Epithelial cell of prostate (primary cell): ENCODE data around the gene SLC22A23.
"Not testable (repeated sequence)": the region's sequence is repeated elsewhere in the genome, so short reads cannot be mapped to it uniquely, and the experiment has no call there.

Experiments used
- DNase-seq: peaks from one replicate; pipeline ENCODE4 v3.0.0-alpha.2; 2011; ENCODE audit warnings: low read depth, low spot score
- H3K27ac ChIP-seq: fragments of 450-650 bp; 2 replicates; pipeline ENCODE4 v1.5.1; 2017; ENCODE audit warnings: mild to moderate bottlenecking

SLC22A23 gene

GRCh38 chr6:3391902-3392458, 64.9 kb downstream of the SLC22A23 start:
- H3K27ac ChIP-seq: no peak overlapping the region
- no peak for DNase-seq

GRCh38 chr6:3390698-3391097, 66.2 kb downstream of the SLC22A23 start:
- DNase-seq: peak; percentile 71
- peak overlapping the region; percentile 63 for H3K27ac ChIP-seq

- no peak for DNase-seq
- H3K27ac ChIP-seq: peak overlapping the region; percentile 63
These were observed 67.3 kb downstream of the SLC22A23 start for GRCh38 chr6:3389390-3390167.

- no peak for DNase-seq
- H3K27ac ChIP-seq: no peak overlapping the region
These were observed 68.1 kb downstream of the SLC22A23 start for GRCh38 chr6:3388786-3389185.

- DNase-seq: no peak
- H3K27ac ChIP-seq: no peak overlapping the region
These were observed 70.4 kb downstream of the SLC22A23 start for GRCh38 chr6:3386374-3386857.

GRCh38 chr6:3385660-3386151, 71.1 kb downstream of the SLC22A23 start:
- DNase-seq: no peak
- no peak overlapping the region for H3K27ac ChIP-seq

GRCh38 chr6:3385181-3385580, 71.7 kb downstream of the SLC22A23 start:
- not testable (repeated sequence) for DNase-seq, H3K27ac ChIP-seq

- DNase-seq: no peak
- no peak overlapping the region for H3K27ac ChIP-seq
These were observed 72.4 kb downstream of the SLC22A23 start for GRCh38 chr6:3384241-3385143.

- H3K27ac ChIP-seq: no peak overlapping the region
- no peak for DNase-seq
These were observed 73.3 kb downstream of the SLC22A23 start for GRCh38 chr6:3383525-3383924.

GRCh38 chr6:3382326-3383279, 74.2 kb downstream of the SLC22A23 start:
- DNase-seq: no peak
- H3K27ac ChIP-seq: peak overlapping the region; percentile 10

- no peak for DNase-seq
- H3K27ac ChIP-seq: peak overlapping the region; percentile 29
These were observed 75.5 kb downstream of the SLC22A23 start for GRCh38 chr6:3381233-3381921.

- peak overlapping the region; percentile 29 for H3K27ac ChIP-seq
- DNase-seq: no peak
These were observed 76.3 kb downstream of the SLC22A23 start for GRCh38 chr6:3380344-3381232.

- peak overlapping the region; percentile 42 for H3K27ac ChIP-seq
- no peak for DNase-seq
These were observed 77.3 kb downstream of the SLC22A23 start for GRCh38 chr6:3379482-3380060.

GRCh38 chr6:3378808-3379207, 78.0 kb downstream of the SLC22A23 start:
- not testable (repeated sequence) for DNase-seq
- peak overlapping the region; percentile 42 for H3K27ac ChIP-seq

GRCh38 chr6:3378398-3378782, 78.5 kb downstream of the SLC22A23 start:
- DNase-seq: not testable (repeated sequence)
- peak overlapping the region; percentile 42 for H3K27ac ChIP-seq

GRCh38 chr6:3377536-3378397, 79.1 kb downstream of the SLC22A23 start:
- DNase-seq: no peak
- H3K27ac ChIP-seq: peak overlapping the region; percentile 42
